ENCODE measurements around the gene TADA2B. TPM values are rescaled to one million over a fixed set of nuclear protein-coding genes. Genes with fewer than 3 reads are reported as not detected.

The TADA2B gene
- total and polyA plus RNA-seq, 4 donors: 3.6 to 13.8 (median 12.6) TPM

- TF ChIP-seq CTCF (IDR thresholded peaks at IDR 0.05; ENCODE audit: low read depth, low read length, missing input control): no peak
- no peak for TF ChIP-seq GABPA (IDR thresholded peaks at IDR 0.05 in 1 of 2, conservative IDR thresholded peaks at IDR 0.05 in 1 of 2)
- no peak for TF ChIP-seq HNF4A (conservative IDR thresholded peaks at IDR 0.05)
- no peak for TF ChIP-seq RXRA (IDR thresholded peaks at IDR 0.05)
- TF ChIP-seq NR2F2 (IDR thresholded peaks at IDR 0.05): no peak
- TF ChIP-seq FOXA1 (IDR thresholded peaks at IDR 0.05): no peak
- TF ChIP-seq TAF1 (conservative IDR thresholded peaks at IDR 0.05): no peak
- no peak for TF ChIP-seq YY1 (IDR thresholded peaks at IDR 0.05)
Measured at GRCh38 chr4:7052313-7052712, 9.1 kb downstream of the TADA2B start (continued).

- peaks cover 5 to 25% (median 13%) of the 10 kb centered on the region in 4 donors for H3K36me3 ChIP-seq (ENCODE audit: control insufficient read depth in 4 of 4, insufficient read depth in 3 of 4, low read depth in 1 of 4, low read length in 3 of 4)
- no peak overlapping the region for H3K9ac ChIP-seq (ENCODE audit: low read depth in 1 of 2, low read length in 2 of 2)
Measured at GRCh38 chr4:7052923-7053715, 9.9 kb downstream of the TADA2B start.

More at GRCh38 chr4:7052923-7053715, 9.9 kb downstream of the TADA2B start:
- no peak overlapping the region for H3K4me3 ChIP-seq (ENCODE audit: low read depth in 1 of 3, low read length in 3 of 3)
- 84% methylated on average over 20 of the region's 20 CpGs for WGBS
- peaks cover 13 to 32% (median 22%) of the 10 kb centered on the region in 4 donors for H3K4me1 ChIP-seq (ENCODE audit: control insufficient read depth in 4 of 4, insufficient read depth in 4 of 4, low read length in 3 of 4)
- no peaks in the 10 kb centered on the region for H3K27me3 ChIP-seq (ENCODE audit: control insufficient read depth in 4 of 4, insufficient read depth in 4 of 4, low read length in 3 of 4)
- no peaks in the 10 kb centered on the region for H3K9me3 ChIP-seq (ENCODE audit: control insufficient read depth in 4 of 4, low read length in 3 of 4)
- H3K27ac ChIP-seq (ENCODE audit: low read depth in 1 of 2, low read length in 2 of 2): no peak overlapping the region
- peak; percentile 81 for DNase-seq (ENCODE audit: low spot score)
- TF ChIP-seq YY1 (IDR thresholded peaks at IDR 0.05) (no peak), ATF3 (IDR thresholded peaks at IDR 0.05) (no peak), HNF4A (conservative IDR thresholded peaks at IDR 0.05) (no peak), JUND (IDR thresholded peaks at IDR 0.05) (no peak), TAF1 (conservative IDR thresholded peaks at IDR 0.05) (no peak), ZBTB33 (IDR thresholded peaks at IDR 0.05) (no peak), GABPA (IDR thresholded peaks at IDR 0.05 in 1 of 2, conservative IDR thresholded peaks at IDR 0.05 in 1 of 2) (no peak), EGR1 (IDR thresholded peaks at IDR 0.05; ENCODE audit: low read depth in 2 of 2) (no peak), HNF4G (IDR thresholded peaks at IDR 0.05) (no peak), REST (IDR thresholded peaks at IDR 0.05) (no peak), RXRA (IDR thresholded peaks at IDR 0.05) (no peak), SP1 (IDR thresholded peaks at IDR 0.05) (no peak), NR2F2 (IDR thresholded peaks at IDR 0.05) (no peak), FOXA1 (IDR thresholded peaks at IDR 0.05) (no peak), CTCF (IDR thresholded peaks at IDR 0.05; ENCODE audit: low read depth, low read length, missing input control) (no peak)
